Amniotic epithelial cell (primary cell): Measurements from ENCODE around the gene SFTPA2.
"Not testable (repeated sequence)": the region's sequence is repeated elsewhere in the genome, so short reads cannot be mapped to it uniquely, and the experiment has no call there.

Experiments used
- DNase-seq: peaks from one replicate; pipeline ENCODE4 v3.0.0-alpha.2; 2010; ENCODE audit warnings: low read depth

Gene SFTPA2

GRCh38 chr10:79559726-79560125 is 481 bp downstream of the SFTPA2 start:
- DNase-seq = peak; percentile 7

GRCh38 chr10:79556961-79557360 is 3.2 kb downstream of the SFTPA2 start:
- not testable (repeated sequence) for DNase-seq

GRCh38 chr10:79555354-79556309 is 4.6 kb downstream of the SFTPA2 start:
- DNase-seq = no peak

- DNase-seq = no peak
Observed at GRCh38 chr10:79552143-79552542, 8.1 kb downstream of the SFTPA2 start.

- no peak for DNase-seq
Observed at GRCh38 chr10:79547973-79548372, 12.2 kb downstream of the SFTPA2 start.

GRCh38 chr10:79547128-79547527 is 13.1 kb downstream of the SFTPA2 start:
- DNase-seq = not testable (repeated sequence)

GRCh38 chr10:79544926-79545659 is 15.1 kb downstream of the SFTPA2 start:
- not testable (repeated sequence) for DNase-seq

- DNase-seq = not testable (repeated sequence)
Observed at GRCh38 chr10:79544408-79544807, 15.8 kb downstream of the SFTPA2 start.

- no peak for DNase-seq
Observed at GRCh38 chr10:79542626-79543025, 17.6 kb downstream of the SFTPA2 start.

GRCh38 chr10:79540930-79541329 is 19.3 kb downstream of the SFTPA2 start:
- DNase-seq = not testable (repeated sequence)

GRCh38 chr10:79538311-79538710 is 21.9 kb downstream of the SFTPA2 start:
- not testable (repeated sequence) for DNase-seq

GRCh38 chr10:79533903-79534175 is 26.4 kb downstream of the SFTPA2 start:
- not testable (repeated sequence) for DNase-seq

GRCh38 chr10:79533142-79533902 is 26.9 kb downstream of the SFTPA2 start:
- not testable (repeated sequence) for DNase-seq

- DNase-seq = not testable (repeated sequence)
Observed at GRCh38 chr10:79528261-79528660, 31.9 kb downstream of the SFTPA2 start.

GRCh38 chr10:79525049-79525710 is 35.0 kb downstream of the SFTPA2 start:
- not testable (repeated sequence) for DNase-seq

GRCh38 chr10:79523157-79523853 is 36.9 kb downstream of the SFTPA2 start:
- DNase-seq = not testable (repeated sequence)

- not testable (repeated sequence) for DNase-seq
Observed at GRCh38 chr10:79522464-79522863, 37.7 kb downstream of the SFTPA2 start.

GRCh38 chr10:79521751-79522150 is 38.5 kb downstream of the SFTPA2 start:
- DNase-seq = not testable (repeated sequence)

GRCh38 chr10:79517567-79517966 is 42.6 kb downstream of the SFTPA2 start:
- DNase-seq = not testable (repeated sequence)

- not testable (repeated sequence) for DNase-seq
Observed at GRCh38 chr10:79516532-79517205, 43.5 kb downstream of the SFTPA2 start.
